HepG2 (cell line): ENCODE measurements around the gene MCM3AP. TPM values are rescaled to one million over a fixed set of nuclear protein-coding genes. Genes with fewer than 3 reads are reported as not detected.

ENCODE experiments used
- BRD4 ChIP-seq: sonication (generic); formaldehyde crosslinking; IDR thresholded peaks from 2 replicates; pipeline ENCODE4 v1.4.0; 2020; ENCODE audit warnings: missing genetic modification reagents
- CCDC6 ChIP-seq: sonication (generic); formaldehyde crosslinking; IDR thresholded peaks from 2 replicates; pipeline ENCODE4 v1.8.1; 2022; ENCODE audit warnings: mild to moderate bottlenecking, missing genetic modification reagents, moderate library complexity
- HMGXB3 ChIP-seq: sonication (generic); formaldehyde crosslinking; IDR thresholded peaks from 2 replicates; pipeline ENCODE4 v1.4.0; 2020; ENCODE audit warnings: missing genetic modification reagents, borderline replicate concordance
- HNF1A ChIP-seq, 2 experiments: sonication (generic) in 1 of 2; formaldehyde crosslinking in 1 of 2; IDR thresholded peaks; 2 replicates each; pipeline versions ENCODE4 v1.4.0 to v1.6.1; 2016 to 2020; ENCODE audit warnings: borderline replicate concordance in 1 of 2, low read depth in 1 of 2, mild to moderate bottlenecking in 1 of 2, missing genetic modification reagents in 1 of 2
- NCOA1 ChIP-seq: sonication (generic); formaldehyde crosslinking; IDR thresholded peaks from 2 replicates; pipeline ENCODE4 v1.9.0; 2021; ENCODE audit warnings: missing genetic modification reagents
- NCOA2 ChIP-seq: sonication (generic); formaldehyde crosslinking; IDR thresholded peaks from 2 replicates; pipeline ENCODE4 v1.8.0; 2022; ENCODE audit warnings: inconsistent platforms
- PRDM10 ChIP-seq: sonication (generic); formaldehyde crosslinking; IDR thresholded peaks from 2 replicates; pipeline ENCODE4 v1.4.0; 2020; ENCODE audit warnings: low read depth, missing genetic modification reagents
- RAD51 ChIP-seq: fragments of 450-650 bp; IDR thresholded peaks from 2 replicates; pipeline ENCODE4 v1.6.1; 2016; ENCODE audit warnings: borderline replicate concordance
- STAG1 ChIP-seq: sonication (generic); formaldehyde crosslinking; IDR thresholded peaks from 2 replicates; pipeline ENCODE4 v1.4.0; 2020; ENCODE audit warnings: missing genetic modification reagents
- ZBTB38 ChIP-seq: sonication (generic); formaldehyde crosslinking; IDR thresholded peaks from 2 replicates; pipeline ENCODE4 v1.5.1; 2020; ENCODE audit warnings: mild to moderate bottlenecking, missing genetic modification reagents
- ZMYM3 ChIP-seq: sonication (generic); formaldehyde crosslinking; IDR thresholded peaks from 2 replicates; pipeline ENCODE4 v1.5.1; 2020; ENCODE audit warnings: mild to moderate bottlenecking, missing genetic modification reagents
- ZNF414 ChIP-seq: sonication (generic); formaldehyde crosslinking; IDR thresholded peaks from 2 replicates; pipeline ENCODE4 v1.5.0; 2020; ENCODE audit warnings: missing genetic modification reagents
- ZNF552 ChIP-seq: sonication (generic); formaldehyde crosslinking; IDR thresholded peaks from 2 replicates; pipeline ENCODE4 v1.9.0; 2022; ENCODE audit warnings: missing genetic modification reagents, mild to moderate bottlenecking, borderline replicate concordance
- ZNF580 ChIP-seq: IDR thresholded peaks from 2 replicates; pipeline ENCODE4 v1.6.1; 2016; ENCODE audit warnings: low read depth, borderline replicate concordance
- ZSCAN29 ChIP-seq: sonication (generic); formaldehyde crosslinking; conservative IDR thresholded peaks from 2 replicates; pipeline ENCODE4 v1.4.0; 2020; ENCODE audit warnings: mild to moderate bottlenecking, missing genetic modification reagents
- ZSCAN31 ChIP-seq: sonication (generic); formaldehyde crosslinking; IDR thresholded peaks from 2 replicates; pipeline ENCODE4 v1.5.0; 2020; ENCODE audit warnings: low read depth, mild to moderate bottlenecking, missing genetic modification reagents
- polyA plus RNA-seq, 8 experiments: library from polyadenylated mRNA; depleted of rRNA in 3 of 8; stranded (reverse) in 7 of 8; unstranded in 1 of 8; fragments of >200 nt; fragmentation: Illumina TruSeq in 4 of 8; extraction: Trizol in 4 of 8; gene quantifications; 2 replicates each; pipeline versions ENCODE4 v1.2.1 to v1.2.3, GENCODE V29; 2011 to 2016; ENCODE audit warnings: low read depth in 4 of 8, missing spikeins in 1 of 8, mixed read lengths in 1 of 8; ENCODE audit not compliant: insufficient read depth in 1 of 8
- total RNA-seq, 5 experiments: library from RNA; depleted of rRNA; stranded (reverse); fragments of >200 nt; fragmentation: Illumina TruSeq; extraction: Trizol; gene quantifications; 2 replicates each; pipeline ENCODE4 v1.2.3, GENCODE V29; 2016; ENCODE audit warnings: low read depth in 1 of 5

The MCM3AP gene
- total and polyA plus RNA-seq, 2 of the 13 experiments (the other 11 are each of a cell fraction or from before 2014, with no cell fraction given): 27.0 to 54.7 TPM

- TF ChIP-seq HNF1A (IDR thresholded peaks at IDR 0.05; ENCODE audit: low read depth): peak; percentile 16; the same call in 1 of the 2 replicates
- no peak for TF ChIP-seq HNF1A (CRISPR knock-in tag; IDR thresholded peaks at IDR 0.05; ENCODE audit: borderline replicate concordance)
- TF ChIP-seq CCDC6 (CRISPR knock-in tag): no peak
- TF ChIP-seq ZBTB38 (CRISPR knock-in tag): peak; percentile 60; the same call in 1 of the 2 replicates
- no peak for TF ChIP-seq HMGXB3 (CRISPR knock-in tag)
- TF ChIP-seq ZNF552 (CRISPR knock-in tag): no peak
- TF ChIP-seq PRDM10 (CRISPR knock-in tag): no peak
- TF ChIP-seq ZMYM3: no peak
- TF ChIP-seq ZNF414 (CRISPR knock-in tag): no peak
- no peak for TF ChIP-seq ZNF580
- no peak for TF ChIP-seq NCOA2 (CRISPR knock-in tag)
- TF ChIP-seq RAD51: no peak
- TF ChIP-seq BRD4 (CRISPR knock-in tag): no peak
- no peak for TF ChIP-seq ZSCAN29
- no peak for TF ChIP-seq ZSCAN31 (CRISPR knock-in tag)
- TF ChIP-seq NCOA1 (CRISPR knock-in tag): no peak
- TF ChIP-seq STAG1 (CRISPR knock-in tag): peak; percentile 58
Observed at GRCh38 chr21:46326110-46326703, 40.8 kb upstream of the MCM3AP start (continued).
